SK-N-SH (cell line): ENCODE results near the gene SMO.

Experiments
- CTCF ChIP-seq: fragments of 200-600 bp; sonication (generic); IDR thresholded peaks from 2 replicates; pipeline ENCODE4 v1.6.1; 2017; ENCODE audit warnings: antibody characterized with exemption, mild to moderate bottlenecking, moderate library complexity
- ELF1 ChIP-seq: IDR thresholded peaks from 2 replicates; pipeline ENCODE4 v1.4.0; 2012
- EP300 ChIP-seq, 2 experiments: IDR thresholded peaks; 2 replicates each; pipeline versions ENCODE4 v1.4.0 to v1.6.1; 2012; ENCODE audit warnings: borderline replicate concordance in 1 of 2, low read depth in 1 of 2, low read length in 1 of 2
- EZH2phosphoT487 ChIP-seq: fragments of 200-600 bp; sonication (generic); IDR thresholded peaks from 2 replicates; pipeline ENCODE4 v1.6.1; 2017; ENCODE audit warnings: low read depth, mixed run types, mild to moderate bottlenecking, antibody characterized with exemption, moderate library complexity, borderline replicate concordance
- MXI1 ChIP-seq: IDR thresholded peaks from 2 replicates; pipeline ENCODE4 v1.6.1; 2012; ENCODE audit warnings: mild to moderate bottlenecking, low read depth, low read length, improper control_type of control experiment
- NFIC ChIP-seq: IDR thresholded peaks from 2 replicates; pipeline ENCODE4 v1.4.0; 2012; ENCODE audit warnings: borderline replicate concordance
- RAD21 ChIP-seq: IDR thresholded peaks from 2 replicates; pipeline ENCODE4 v1.6.1; 2012; ENCODE audit warnings: mild to moderate bottlenecking, low read length
- RCOR1 ChIP-seq: fragments of 150-350 bp; IDR thresholded peaks from 2 replicates; pipeline ENCODE4 v1.6.1; 2017; ENCODE audit warnings: antibody characterized with exemption, low read length
- REST ChIP-seq: IDR thresholded peaks from 2 replicates; pipeline ENCODE4 v1.6.1; 2012; ENCODE audit warnings: mild to moderate bottlenecking, low read depth, low read length, moderate library complexity
- USF2 ChIP-seq: fragments of 150-350 bp; IDR thresholded peaks from 2 replicates; pipeline ENCODE4 v1.6.1; 2017; ENCODE audit warnings: antibody characterized with exemption, low read length, low read depth, borderline replicate concordance
- TF ChIP-seq, protein P1 (sequence below): IDR thresholded peaks from 2 replicates; pipeline ENCODE4 v1.4.0; 2012; ENCODE audit warnings: low read depth

- no peak for TF ChIP-seq ELF1
- TF ChIP-seq CTCF = no peak
- TF ChIP-seq RAD21 = no peak
- TF ChIP-seq, protein P1, sequence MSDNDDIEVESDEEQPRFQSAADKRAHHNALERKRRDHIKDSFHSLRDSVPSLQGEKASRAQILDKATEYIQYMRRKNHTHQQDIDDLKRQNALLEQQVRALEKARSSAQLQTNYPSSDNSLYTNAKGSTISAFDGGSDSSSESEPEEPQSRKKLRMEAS = no peak
- TF ChIP-seq USF2 = no peak
- TF ChIP-seq NFIC = no peak
- TF ChIP-seq MXI1 = no peak
- no peak for TF ChIP-seq EZH2phosphoT487
- no peak for TF ChIP-seq RCOR1
- no peak for TF ChIP-seq REST
- TF ChIP-seq EP300 (IDR thresholded peaks at IDR 0.05; ENCODE audit: borderline replicate concordance in 1 of 2, low read depth in 1 of 2, low read length in 1 of 2) = no peak
Measured at GRCh38 chr7:129146237-129146979, 42.0 kb upstream of the SMO start.
